Measurements from ENCODE around the gene ZBTB21. TPM values are rescaled to one million over a fixed set of nuclear protein-coding genes. Genes with fewer than 3 reads are reported as not detected.

The ZBTB21 gene
- total and polyA plus RNA-seq, 2 of the 4 experiments (the other 2 are of a cell fraction): 6.8 to 12.0 TPM

DNA sequence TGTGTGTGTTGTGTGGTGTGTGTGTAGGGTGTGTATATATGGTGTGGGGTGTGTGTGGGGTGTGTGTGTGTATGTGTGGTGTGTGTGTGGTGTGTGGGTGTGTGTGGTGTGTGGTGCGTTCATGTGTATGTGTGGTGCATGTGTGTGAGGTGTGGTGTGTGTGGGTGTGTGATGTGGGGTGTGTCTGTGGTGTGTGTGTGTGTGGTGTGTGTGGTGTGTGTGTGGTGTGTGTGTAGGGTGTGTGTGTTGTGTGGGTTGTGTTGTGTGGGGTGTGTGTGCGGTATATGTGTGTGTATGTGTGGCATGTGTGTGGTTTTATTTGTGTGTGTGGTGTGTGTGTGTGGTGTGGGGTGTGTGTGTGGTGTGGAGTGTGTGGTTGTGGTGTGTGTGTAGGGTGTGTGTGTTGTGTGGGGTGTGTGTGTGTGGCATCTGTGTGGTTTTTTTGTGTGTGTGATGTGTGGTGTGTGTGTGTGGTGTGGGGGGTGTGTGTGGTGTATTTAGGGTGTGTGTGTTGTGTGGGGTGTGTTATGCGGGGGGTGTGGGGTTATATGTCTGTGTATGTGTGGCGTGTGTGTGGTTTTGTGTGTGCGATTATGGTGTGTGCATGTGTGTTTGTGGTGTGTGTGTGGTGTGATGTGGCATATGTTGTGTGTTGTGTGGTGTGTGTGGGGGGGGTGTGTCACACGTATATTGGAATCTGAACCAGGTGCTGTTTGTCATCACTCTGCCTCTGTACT lies 17.1 kb upstream of the ZBTB21 start (continued):
- TF ChIP-seq, protein P1, sequence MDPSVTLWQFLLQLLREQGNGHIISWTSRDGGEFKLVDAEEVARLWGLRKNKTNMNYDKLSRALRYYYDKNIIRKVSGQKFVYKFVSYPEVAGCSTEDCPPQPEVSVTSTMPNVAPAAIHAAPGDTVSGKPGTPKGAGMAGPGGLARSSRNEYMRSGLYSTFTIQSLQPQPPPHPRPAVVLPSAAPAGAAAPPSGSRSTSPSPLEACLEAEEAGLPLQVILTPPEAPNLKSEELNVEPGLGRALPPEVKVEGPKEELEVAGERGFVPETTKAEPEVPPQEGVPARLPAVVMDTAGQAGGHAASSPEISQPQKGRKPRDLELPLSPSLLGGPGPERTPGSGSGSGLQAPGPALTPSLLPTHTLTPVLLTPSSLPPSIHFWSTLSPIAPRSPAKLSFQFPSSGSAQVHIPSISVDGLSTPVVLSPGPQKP (IDR thresholded peaks at IDR 0.05; ENCODE audit: borderline replicate concordance, low read depth, low read length): no peak
- TF ChIP-seq, protein P2, sequence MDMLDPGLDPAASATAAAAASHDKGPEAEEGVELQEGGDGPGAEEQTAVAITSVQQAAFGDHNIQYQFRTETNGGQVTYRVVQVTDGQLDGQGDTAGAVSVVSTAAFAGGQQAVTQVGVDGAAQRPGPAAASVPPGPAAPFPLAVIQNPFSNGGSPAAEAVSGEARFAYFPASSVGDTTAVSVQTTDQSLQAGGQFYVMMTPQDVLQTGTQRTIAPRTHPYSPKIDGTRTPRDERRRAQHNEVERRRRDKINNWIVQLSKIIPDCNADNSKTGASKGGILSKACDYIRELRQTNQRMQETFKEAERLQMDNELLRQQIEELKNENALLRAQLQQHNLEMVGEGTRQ (IDR thresholded peaks at IDR 0.05; ENCODE audit: low read depth, low read length): no peak
